ENCODE data around the gene MAPK8IP1.
A peak's percentile ranks its signal among the peaks of the same experiment; 100 is the strongest.
"Not testable (repeated sequence)": the region's sequence is repeated elsewhere in the genome, so short reads cannot be mapped to it uniquely, and the experiment has no call there.

The MAPK8IP1 gene

DNA sequence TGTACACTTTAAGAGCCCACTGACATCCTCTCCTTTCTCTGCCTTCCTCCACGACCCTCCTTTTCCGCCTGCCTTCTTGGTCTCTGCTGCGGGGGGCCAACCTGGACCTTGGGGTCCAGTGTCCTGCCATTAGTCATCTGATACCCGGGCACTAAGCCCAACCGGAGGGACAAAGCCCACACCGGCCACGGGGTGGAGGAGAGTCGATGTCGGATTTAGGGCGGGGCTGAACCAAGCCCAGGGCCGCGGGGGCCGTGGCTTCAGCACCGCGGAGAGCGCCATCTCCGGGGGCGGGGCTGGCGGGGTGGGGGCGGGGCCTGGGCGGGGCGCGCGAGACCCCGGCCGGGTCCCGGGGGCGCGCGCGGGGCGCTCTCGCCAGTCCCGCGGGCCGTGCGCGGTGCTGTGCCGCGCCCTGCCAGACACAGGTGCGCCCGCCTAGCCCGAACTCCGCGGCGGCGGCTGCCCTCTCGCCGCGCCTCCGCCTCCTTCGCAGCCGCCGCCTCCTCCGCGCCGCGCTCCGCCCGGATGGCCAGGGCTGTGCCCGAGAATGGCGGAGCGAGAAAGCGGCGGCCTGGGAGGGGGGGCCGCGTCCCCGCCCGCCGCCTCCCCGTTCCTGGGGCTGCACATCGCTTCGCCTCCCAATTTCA is at the start of gene MAPK8IP1:
MAPK8IP1 (plus strand) TSS at position 378 of the 647 bp plus-strand sequence; CDS start at position 548, 170 bp downstream.
- DNase-seq = no peak

DNA sequence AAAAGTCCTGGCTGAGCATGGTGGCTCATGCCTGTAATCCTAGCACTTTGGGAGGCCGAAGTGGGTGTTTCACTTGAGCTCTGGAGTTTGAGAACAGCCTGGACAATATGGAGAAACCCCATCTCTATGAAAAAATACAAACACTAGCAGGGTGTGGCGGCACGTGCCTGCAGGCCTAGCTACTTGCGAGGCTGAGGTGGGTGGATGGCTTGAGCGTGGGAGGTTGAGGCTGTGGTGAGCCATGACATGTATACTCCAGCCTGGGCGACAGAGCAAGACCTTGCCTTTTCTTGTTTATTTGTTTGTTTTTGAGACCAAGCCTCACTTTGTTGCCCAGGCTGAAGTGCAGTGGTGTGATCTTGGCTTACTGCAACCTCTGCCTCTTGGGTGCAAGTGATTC is 46.2 kb upstream of the MAPK8IP1 start:
- no peak for DNase-seq

DNA sequence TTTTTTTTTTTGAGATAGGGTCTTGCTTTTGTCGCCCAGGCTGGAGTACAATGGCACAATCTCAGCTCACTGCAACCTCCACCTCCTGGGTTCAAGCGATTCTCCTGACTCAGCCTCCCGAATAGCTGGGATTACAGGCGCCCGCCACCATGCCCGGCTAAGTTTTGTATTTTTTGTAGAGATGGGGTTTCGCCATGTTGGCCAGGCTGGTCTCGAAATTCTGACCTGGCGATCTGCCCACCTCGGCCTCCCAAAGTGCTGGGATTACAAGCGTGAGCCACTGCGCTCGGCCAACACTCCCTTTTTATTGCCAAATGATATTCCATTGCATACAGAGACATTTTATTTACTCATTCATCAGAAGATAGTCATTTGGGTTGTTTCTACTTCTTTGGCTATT is 45.2 kb upstream of the MAPK8IP1 start:
- DNase-seq = not testable (repeated sequence)

DNA sequence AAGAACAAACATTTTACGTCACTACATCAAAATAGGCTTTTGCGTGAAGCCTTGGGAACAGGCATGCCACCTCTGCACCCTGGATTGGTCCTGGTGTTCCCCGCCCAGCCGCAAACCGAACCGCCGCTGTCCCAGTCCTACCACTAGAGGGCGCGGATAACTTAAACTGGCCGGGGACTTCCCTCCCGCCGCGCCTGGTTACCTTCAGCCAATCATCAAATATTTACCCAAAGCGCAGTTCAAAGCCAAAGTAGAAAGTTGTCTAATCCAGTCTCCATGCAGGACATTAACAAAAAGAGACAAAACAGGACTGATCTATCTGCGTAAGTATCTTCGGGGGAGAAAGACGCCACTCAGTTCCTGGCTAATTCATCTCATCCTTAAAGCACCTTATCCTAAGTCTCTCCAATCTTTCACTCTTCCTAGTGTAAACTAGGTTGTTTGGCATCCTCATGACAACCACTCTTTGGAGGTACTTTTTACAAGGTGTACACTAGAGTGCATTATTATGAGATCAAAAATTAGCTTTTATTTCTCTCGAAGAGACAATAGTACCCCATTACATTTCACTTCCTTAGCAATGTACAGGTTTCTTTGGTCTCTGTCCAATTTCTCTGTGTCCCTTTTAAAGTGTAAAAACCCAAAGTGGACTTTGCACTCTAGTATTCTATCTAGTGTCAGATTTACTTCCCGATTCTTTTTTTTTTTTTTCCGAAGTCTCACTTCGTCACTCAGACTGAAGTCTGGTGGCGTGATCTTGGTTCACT is 42.1 kb upstream of the MAPK8IP1 start:
- no peak for DNase-seq

DNA sequence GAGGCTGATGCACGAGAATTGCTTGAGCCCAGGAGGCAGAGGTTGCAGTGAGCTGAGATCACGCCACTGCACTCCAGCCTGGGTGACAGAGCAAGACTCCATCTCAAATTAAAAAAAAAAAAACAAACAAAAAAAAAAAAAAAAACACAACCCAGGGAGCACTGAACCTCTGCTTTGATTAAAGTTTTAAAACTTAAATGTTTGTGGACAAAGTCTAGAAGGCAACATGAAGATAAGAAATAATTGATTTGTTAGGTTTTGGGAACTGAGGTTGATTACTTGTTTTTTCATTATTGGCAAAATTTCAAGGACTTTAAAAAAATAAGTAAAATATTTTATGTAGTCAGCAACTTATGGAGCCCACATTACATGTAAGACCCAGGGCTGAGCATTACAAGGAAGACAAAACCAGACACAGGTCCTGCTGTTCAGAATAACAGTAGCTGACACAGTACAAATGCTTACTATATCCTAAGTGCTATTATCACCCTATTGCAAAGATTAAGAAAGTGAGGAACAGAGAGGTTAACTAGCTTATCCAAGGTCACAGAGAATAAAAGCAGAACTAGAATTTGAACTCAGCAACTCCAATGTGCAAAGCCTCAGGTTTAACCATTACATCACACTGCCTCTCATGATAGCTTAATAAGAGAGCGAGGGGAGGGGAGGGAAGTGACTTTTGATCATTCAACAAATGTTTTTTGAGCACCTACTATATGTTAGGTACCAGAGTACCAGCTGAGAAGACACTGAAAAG is 40.5 kb upstream of the MAPK8IP1 start:
- DNase-seq = no peak

DNA sequence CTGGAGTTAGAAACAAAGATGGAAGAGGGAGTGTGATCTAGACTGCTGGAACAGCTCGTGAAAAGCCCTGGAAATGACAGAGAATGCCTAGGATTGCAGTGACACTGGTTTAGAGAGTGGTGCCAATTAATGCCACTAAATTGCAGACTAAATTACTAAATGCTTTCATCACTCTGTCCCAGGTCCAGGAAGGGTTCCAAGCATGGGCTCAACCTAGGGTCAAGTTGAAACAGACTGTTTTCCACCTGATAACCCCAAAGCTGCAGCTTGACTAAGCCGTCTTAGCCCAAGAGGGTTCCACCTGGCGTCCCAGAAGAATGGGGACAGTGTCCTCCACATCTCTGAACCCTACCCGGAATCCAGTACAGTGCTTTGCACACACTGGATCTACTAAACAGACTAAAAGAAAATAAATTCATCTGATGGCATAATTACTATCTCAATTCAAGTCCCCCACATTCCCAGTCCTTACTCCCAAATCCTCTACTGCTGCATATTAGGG is 39.2 kb upstream of the MAPK8IP1 start:
- no peak for DNase-seq

DNA sequence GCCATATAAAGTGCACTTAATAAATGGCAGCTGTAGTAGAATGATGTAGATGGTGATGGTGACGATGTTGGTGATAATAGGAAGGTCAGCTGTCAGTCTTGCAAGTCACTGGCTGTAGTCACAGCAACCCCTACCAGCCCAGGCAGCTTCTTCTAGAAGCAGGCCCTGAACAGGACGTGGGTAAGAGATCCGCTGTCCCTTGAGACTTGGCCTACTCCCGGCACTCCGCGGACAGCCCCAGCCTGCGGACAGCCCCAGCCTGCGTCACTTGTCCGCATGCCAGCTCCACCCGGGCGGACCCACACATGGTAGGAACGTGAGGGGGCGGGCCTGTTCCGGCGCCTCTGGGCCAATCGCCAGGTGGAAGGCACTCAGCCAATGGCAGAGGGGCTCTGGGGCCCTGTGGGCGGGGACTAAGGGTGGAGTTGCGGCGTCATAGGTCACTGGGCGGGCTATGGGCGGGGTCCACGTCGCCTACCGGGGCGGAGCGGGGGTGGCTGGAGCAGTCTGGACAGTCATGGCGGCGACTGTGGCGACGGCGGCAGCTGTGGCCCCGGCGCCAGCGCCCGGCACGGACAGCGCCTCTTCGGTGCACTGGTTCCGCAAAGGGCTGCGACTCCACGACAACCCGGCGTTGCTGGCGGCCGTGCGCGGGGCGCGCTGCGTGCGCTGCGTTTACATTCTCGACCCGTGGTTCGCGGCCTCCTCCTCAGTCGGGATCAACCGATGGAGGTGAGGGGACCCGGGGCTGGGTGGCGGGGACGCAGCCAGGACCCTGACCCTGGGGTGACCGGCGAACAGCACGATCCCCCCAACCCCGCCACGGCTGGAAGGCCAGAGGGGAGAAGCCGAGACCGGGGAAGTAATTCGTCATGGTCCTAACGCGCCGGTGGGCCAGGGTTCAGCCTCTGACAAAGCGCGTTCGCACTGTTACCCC is 38.2 kb upstream of the MAPK8IP1 start, which contains the start of gene CRY2:
CRY2 (plus strand) TSS at position 502 of the 937 bp plus-strand sequence; CDS start at position 518, 16 bp downstream.
- DNase-seq = peak; percentile 88

DNA sequence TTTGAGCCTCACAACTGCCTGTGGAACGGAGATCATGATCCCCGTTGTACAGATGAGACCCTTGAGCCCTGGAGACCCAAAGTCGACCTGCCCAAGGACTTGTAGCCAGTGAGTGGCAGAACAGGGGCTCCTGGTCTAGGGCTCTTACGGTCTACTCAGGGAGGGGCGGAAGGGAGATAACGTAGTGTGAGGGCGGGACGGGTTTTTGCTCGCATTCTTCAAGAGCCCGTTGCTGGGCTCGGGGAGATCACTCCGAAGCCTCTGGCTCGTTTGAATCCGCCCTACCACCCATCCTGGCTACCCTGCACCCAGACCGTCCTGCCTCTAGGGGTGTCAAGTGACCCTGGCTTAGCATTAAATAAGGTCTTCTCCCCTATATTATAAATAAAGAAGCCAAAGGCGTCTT is 37.5 kb upstream of the MAPK8IP1 start:
- DNase-seq = no peak

DNA sequence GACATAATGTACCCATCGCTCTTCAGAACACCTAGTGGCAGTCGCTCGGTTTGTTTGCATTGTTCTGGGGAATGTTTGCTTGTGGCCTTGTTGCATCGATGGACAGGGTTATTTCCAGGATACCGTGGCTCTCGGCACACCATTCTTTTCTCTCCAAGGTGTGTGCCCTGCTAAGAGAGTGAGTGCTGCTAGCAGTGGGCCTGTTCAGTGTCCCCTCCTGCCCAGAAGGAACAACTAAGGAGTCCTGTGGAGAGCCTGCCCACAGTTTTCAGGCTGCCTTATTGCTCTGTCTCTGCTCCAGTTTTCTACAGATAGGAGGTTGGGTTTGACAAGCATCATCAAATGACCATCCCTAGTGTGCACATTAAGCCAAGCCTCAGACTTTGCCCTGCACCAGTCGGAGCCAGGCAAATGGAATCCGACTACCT is 36.8 kb upstream of the MAPK8IP1 start:
- no peak for DNase-seq

DNA sequence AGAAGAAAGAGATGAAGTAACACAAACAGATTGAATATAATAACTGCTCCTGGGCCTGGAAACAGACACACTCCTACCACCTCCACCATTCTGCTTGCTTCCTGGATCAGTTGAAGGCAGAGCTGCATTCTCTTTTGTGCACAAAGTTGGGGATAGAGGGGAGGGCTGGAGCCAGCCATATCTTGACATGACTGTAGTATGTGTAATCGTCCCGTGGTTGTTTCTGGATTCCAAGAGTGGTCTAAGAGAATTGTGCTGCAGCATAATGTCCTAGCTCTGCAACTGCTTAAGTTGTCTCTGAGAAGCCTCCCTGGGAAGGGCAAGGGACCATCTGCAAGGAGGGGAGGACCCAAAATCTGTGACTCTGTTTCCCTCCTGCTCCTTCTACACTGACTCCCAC is 35.0 kb upstream of the MAPK8IP1 start:
- no peak for DNase-seq

DNA sequence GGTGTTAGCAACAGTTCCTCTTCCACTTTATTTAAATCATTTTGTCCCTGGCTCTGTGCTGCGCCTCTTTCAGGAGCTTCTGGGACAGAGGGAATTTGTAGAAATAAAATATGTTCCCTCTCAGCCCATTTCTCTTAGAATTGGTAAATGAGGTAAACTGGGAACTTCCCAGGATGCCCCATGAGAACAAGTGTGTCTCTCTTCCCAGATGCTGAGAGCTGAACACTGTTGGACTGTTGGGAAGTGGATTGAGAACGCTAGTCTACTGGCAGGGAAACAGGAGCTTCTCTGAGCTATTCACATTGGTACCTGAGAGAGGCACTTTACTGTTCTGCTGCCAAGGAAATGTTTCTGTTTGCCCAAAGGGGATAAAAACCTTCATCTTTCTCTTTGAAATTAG is 34.2 kb upstream of the MAPK8IP1 start:
- no peak for DNase-seq

DNA sequence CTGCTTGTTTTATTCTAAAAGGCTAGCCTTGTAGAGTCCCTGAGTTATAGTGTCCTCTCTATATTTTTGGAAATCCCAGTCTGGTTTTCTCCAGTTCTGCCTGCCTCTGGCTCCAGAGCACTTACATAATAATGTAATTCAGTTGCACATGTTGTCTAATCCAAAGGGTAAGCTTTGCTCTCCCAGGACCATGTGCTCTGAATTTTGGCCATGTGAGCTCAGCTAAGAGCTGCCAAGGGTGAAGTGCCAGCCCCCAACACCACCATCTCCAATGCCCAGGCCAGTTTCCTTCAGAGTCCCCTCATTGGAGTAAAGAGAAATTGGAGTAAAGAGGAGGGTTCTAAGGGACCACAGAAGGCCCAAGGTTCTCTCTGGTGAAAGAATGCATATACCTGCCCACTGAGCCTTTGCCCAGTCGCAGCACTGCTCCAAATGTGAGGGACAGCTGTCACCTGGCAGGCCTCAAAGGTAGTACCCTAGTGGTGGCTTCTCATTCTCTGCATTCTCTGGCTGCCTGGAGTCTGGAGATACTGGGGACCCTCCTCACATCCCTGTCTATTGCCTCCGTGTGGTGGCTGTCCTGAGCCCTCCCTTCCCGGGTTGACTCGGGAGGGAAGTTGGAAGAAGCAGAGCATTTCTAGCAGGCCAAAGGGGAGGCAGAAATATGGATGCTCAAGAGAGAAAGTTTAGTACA is 33.3 kb upstream of the MAPK8IP1 start:
- no peak for DNase-seq

DNA sequence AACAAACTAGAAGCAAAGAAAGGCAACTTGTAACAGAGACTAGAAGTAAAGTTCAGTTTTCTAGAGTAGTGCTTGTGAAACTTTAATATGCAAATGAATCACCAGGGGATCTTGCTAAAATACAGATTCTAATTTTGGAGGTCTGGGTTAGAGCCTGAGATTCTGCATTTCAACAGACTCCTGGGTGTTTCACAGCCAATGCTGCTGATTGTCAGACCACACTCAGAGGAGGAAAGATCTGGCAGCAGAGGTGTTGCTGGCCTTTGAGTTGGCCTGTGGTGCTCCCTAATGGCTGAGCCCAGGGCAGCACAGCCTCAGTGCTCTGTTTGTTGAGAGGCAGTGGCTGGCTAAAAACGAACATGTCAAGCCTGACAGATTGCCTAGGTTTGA is 32.7 kb upstream of the MAPK8IP1 start:
- no peak for DNase-seq

DNA sequence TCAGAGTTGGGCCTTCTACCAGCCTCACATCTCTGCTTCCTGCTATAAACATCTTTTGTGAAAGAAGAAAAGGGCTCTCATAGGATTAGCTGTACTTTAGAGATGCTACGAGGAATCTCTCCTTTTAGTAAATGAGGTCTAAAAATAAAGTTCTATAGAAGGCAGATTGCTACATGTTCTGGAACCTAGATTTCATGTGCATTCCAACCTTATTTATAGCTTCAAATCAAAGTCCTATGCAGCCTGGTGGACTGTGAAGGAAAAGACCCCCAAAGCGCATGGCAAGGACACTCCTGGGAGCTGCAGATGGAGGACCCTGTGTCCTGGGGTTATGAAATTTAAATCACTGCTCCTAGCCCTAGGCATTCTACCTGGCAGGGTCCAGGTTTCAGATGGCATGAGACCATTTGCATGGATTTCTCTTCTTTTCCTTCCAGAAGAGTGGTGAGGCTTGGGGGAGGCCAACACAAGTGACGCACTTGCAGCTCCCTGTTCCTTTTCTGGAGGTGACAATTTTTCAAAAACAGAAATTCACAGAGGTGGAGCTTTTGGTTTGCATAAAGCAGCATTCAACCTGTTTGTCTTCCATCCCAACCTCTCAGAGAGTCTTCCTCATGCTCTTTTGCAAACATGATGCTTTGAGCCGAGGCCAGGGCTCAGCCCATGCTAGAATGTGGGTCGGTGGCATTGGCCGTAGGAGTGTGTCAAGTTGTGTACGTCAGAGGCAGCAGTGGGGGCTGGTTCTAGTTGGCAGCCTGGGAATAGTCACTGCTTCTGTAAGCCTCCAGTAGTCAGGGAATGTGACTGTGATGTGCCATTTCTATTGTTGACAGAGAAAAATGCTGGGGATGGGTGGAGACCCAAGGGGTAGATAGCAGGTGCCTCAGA is 31.9 kb upstream of the MAPK8IP1 start:
- DNase-seq = no peak

DNA sequence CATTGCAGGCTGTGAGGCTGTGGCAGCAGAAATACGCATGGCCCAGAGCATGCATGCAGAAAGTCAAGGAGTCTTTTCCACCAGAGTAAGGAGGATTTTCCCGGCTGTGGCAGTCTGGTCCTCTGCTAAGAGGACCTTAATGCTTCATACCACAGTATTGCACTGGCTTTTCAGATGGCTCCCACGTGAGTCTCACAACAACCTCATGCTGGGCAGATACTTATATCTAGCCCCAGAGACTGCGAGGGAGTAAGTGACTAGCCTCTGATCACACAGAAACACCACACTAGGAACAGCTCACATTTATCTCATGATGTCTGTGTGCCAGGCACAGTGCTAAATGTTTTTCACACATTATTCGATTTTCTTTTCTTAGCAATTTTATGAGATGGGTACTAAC is 30.1 kb upstream of the MAPK8IP1 start:
- DNase-seq = no peak

DNA sequence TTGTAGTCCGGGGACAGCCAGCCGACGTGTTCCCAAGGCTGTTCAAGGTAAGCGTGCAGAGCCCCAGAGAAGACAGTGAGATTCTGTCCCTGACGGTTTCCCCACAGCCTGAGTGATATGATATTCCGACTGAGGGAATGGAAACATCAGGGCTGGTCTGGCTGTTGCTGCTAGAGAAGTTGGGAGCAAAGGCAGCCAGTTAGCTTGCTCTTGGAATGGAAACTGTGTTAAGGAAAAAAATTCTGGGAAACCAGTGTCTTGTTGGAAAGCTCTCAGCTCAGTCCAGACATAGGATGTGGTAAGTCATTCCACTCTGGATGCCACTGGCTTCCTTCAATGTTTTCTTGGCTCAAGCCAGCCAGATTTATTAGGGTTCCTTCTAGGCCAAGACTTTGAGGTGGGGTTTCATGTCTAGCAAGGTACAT is 29.4 kb upstream of the MAPK8IP1 start:
- DNase-seq = no peak

DNA sequence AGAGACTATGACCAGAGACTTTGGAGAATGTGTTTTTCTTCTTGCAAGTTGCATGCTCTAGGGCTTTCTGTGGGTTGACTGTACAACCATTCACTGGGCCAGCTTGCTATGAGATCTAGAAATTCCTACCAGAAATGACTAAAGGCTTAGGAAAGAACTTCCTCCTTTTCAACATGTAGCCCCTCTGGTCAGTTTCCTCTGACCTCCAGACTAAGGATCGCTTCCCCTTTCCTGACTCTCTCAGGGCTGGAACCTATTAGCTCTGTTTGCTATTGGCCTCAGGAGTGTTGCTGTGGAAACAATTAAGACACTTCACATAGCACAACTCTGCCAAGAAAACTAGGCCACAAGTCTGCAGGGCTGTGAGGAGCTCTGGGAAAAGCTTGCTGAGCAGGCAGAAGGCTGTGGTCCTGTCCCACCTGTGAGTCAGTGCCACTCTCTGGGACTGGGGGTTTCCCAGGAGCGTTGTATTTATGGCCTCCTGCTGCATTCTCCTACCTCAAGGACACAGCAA is 27.4 kb upstream of the MAPK8IP1 start:
- DNase-seq = no peak

DNA sequence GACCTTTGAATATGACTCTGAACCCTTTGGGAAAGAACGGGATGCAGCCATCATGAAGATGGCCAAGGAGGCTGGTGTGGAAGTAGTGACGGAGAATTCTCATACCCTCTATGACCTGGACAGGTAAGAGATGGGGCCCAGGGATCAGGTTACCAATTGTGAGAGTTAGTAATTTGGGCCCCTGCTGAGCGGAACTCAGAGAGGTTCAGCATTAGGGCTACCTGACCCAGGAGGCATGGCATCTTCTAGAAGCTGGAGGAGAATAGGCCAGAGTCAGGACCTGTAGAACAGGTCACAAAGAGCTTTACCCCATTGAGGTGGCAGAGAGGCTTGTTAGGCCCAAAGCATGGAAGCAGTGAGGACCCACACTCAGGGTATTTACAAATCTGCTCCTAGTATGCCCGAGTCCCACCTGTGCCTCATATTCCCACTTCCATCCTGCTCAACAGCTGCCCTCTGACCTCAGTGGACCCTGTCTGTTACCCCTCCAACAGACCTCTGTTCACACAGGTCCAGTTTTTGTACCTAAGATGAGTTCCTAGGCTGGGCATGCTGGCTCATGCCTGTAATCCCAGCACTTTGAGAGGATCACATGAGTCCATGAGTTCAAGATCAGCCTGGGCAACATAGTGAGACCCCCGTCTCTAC is 26.6 kb upstream of the MAPK8IP1 start:
- no peak for DNase-seq

DNA sequence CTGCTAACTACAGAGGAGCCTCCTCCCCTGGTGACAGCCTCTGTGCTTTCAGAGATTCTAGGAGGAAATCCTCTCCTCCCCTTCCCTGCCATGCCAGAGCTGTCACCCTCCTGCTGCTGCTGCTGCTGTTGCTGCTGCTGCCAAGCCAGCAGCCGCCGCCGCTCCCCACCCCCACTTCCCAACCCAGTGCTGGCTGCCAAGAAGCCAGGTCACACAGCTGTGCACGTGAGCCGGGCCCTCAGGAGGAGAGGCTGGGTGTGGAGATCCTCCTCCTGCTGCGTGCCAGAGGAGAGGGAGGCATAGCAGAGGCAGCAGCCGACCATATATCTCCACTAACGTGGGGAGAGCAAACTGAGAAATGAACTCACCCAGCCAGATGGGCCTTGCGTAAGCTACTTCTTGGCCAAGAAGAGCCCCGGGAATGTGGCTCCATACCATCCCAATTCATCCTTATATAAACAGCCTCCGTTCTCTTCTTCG is 25.8 kb upstream of the MAPK8IP1 start:
- DNase-seq = peak; percentile 24

DNA sequence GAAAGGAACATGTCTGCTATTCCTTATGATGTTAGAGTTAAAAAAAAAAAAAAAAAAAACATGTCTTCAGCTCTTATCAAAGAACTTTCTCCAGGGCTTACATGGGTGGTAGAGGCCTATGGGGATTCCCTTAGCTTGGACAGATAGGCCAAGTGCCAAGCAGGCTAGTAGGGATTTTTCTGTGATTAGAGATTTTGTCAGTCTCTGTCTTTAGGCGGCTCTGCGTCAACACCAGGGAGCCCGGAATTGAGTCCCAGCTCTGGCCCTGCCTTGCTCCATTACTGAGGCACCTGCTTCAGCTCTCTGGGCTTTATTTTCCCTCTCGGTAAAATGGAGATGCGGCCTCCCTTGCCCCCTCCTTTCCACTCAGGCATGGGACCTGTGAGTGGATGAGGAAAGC is 25.1 kb upstream of the MAPK8IP1 start:
- no peak for DNase-seq
